Measurements from ENCODE around the gene PDE2A.

GRCh38 chr11:72719551-72719950 lies 45.3 kb upstream of the PDE2A start:
- TF ChIP-seq, protein P1, sequence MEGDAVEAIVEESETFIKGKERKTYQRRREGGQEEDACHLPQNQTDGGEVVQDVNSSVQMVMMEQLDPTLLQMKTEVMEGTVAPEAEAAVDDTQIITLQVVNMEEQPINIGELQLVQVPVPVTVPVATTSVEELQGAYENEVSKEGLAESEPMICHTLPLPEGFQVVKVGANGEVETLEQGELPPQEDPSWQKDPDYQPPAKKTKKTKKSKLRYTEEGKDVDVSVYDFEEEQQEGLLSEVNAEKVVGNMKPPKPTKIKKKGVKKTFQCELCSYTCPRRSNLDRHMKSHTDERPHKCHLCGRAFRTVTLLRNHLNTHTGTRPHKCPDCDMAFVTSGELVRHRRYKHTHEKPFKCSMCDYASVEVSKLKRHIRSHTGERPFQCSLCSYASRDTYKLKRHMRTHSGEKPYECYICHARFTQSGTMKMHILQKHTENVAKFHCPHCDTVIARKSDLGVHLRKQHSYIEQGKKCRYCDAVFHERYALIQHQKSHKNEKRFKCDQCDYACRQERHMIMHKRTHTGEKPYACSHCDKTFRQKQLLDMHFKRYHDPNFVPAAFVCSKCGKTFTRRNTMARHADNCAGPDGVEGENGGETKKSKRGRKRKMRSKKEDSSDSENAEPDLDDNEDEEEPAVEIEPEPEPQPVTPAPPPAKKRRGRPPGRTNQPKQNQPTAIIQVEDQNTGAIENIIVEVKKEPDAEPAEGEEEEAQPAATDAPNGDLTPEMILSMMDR (IDR thresholded peaks at IDR 0.05; ENCODE audit: borderline replicate concordance, extremely low read depth, low read length, poor library complexity, severe bottlenecking): no peak
- TF ChIP-seq EZH2 (IDR thresholded peaks at IDR 0.05; ENCODE audit: borderline replicate concordance, low read depth, low read length, severe bottlenecking): no peak
